HepG2 (cell line): ENCODE data around the gene SLC13A1. TPM values are rescaled to one million over a fixed set of nuclear protein-coding genes. Genes with fewer than 3 reads are reported as not detected.
A peak's percentile ranks its signal among the peaks of the same experiment; 100 is the strongest.

Source experiments
- ATAC-seq: fragments of 200-7000 bp; cut with Tn5 transposase; 3 replicates; pipeline ENCODE4 v1.9.1; 2020; ENCODE audit warnings: mild to moderate bottlenecking, moderate library complexity
- BruUV-seq: library from RNA; stranded (reverse); fragments of 400-500 nt; replicated peaks from 2 replicates; lab custom pipeline; 2021; lab: Mats Ljungman, UMichigan
- CTCF ChIA-PET: fragments of 300-600 bp; formaldehyde crosslinking; extraction: SDS; loops from one replicate; lab custom pipeline; 2021; ENCODE audit warnings: low total read pairs, inconsistent platforms, low intra/inter-chr PET ratio; lab: Yijun Ruan, JAX
- POLR2A ChIA-PET: fragments of 350-600 bp; sonication (Branson Sonifier 250); formaldehyde crosslinking; loops from one replicate; lab custom pipeline; 2020; ENCODE audit warnings: antibody characterized with exemption, inconsistent platforms; lab: Yijun Ruan, JAX
- DNase-seq: peaks from one replicate; pipeline ENCODE4 v3.0.0-alpha.2; 2015; ENCODE audit warnings: low spot score
- FAIRE-seq: peaks from 3 replicates; lab custom pipeline; 2011; peaks lifted over from hg19 to GRCh38; lab: Jason Lieb, UNC
- H2AFZ ChIP-seq: one replicate; pipeline ENCODE4 v1.6.1; 2011; ENCODE audit warnings: low read length, inconsistent platforms
- H3K27ac ChIP-seq: fragments of 300-600 bp; 3 replicates; pipeline ENCODE4 v1.8.0; 2011; ENCODE audit warnings: mixed run types, mild to moderate bottlenecking, mixed read lengths, low read length, inconsistent platforms; ENCODE audit not compliant: insufficient read depth; ENCODE audit errors: extremely low read length
- H3K27me3 ChIP-seq, 2 experiments: fragments of 200-600 bp in 1 of 2; 2 replicates in 1 of 2; 3 replicates in 1 of 2; pipeline versions ENCODE4 v1.6.0 to v1.8.0; 2011; ENCODE audit warnings: low read length in 2 of 2, mild to moderate bottlenecking in 2 of 2, moderate library complexity in 2 of 2, inconsistent platforms in 1 of 2; ENCODE audit not compliant: insufficient read depth in 2 of 2, control insufficient read depth in 1 of 2
- H3K36me3 ChIP-seq, 2 experiments: fragments of 200-600 bp in 1 of 2; replicated peaks in 1 of 2; 2 replicates in 1 of 2; 3 replicates in 1 of 2; pipeline versions ENCODE4 v1.5.1 to v1.8.0; 2011; ENCODE audit warnings: low read length in 2 of 2, inconsistent platforms in 1 of 2; ENCODE audit not compliant: insufficient read depth in 2 of 2, control insufficient read depth in 1 of 2
- H3K4me1 ChIP-seq: 2 replicates; pipeline ENCODE4 v1.5.1; 2012; ENCODE audit warnings: low read length, inconsistent platforms; ENCODE audit not compliant: insufficient read depth
- H3K4me2 ChIP-seq: 2 replicates; pipeline ENCODE4 v1.6.0; 2011; ENCODE audit warnings: low read depth, low read length, inconsistent platforms
- H3K4me3 ChIP-seq, 3 experiments: fragments of 200-600 bp in 1 of 3; sonication (generic), shearing (Covaris generic) in 1 of 3; replicated peaks in 1 of 3; 2 replicates each; pipeline ENCODE4 v1.5.1; 2011 to 2016; ENCODE audit warnings: low read length in 3 of 3, inconsistent platforms in 2 of 3, low read depth in 2 of 3, mild to moderate bottlenecking in 2 of 3, control low read depth in 1 of 3, mixed read lengths in 1 of 3; ENCODE audit not compliant: insufficient read depth in 1 of 3
- H3K79me2 ChIP-seq: one replicate; pipeline ENCODE4 v1.6.1; 2011; ENCODE audit warnings: low read length, inconsistent platforms; ENCODE audit not compliant: insufficient read depth
- H3K9ac ChIP-seq: 2 replicates; pipeline ENCODE4 v1.6.0; 2011; ENCODE audit warnings: mild to moderate bottlenecking, low read depth, low read length, inconsistent platforms; ENCODE audit not compliant: insufficient read depth
- H3K9me3 ChIP-seq: 2 replicates; pipeline ENCODE4 v1.5.1; 2012; ENCODE audit warnings: mild to moderate bottlenecking, low read length
- H4K20me1 ChIP-seq: 2 replicates; pipeline ENCODE4 v1.6.0; 2011; ENCODE audit warnings: inconsistent platforms, mild to moderate bottlenecking, low read length, moderate library complexity; ENCODE audit not compliant: insufficient read depth
- ASH2L ChIP-seq: fragments of 300-600, 200-600 bp; sonication (generic); IDR thresholded peaks from 2 replicates; pipeline ENCODE4 v1.7.0; 2017; ENCODE audit warnings: low read depth, mild to moderate bottlenecking, moderate library complexity, mixed read lengths, low read length; ENCODE audit not compliant: insufficient read length
- ATF7 ChIP-seq, 2 experiments: fragments of 450-650 bp in 1 of 2; sonication (generic) in 1 of 2; formaldehyde crosslinking in 1 of 2; IDR thresholded peaks; 2 replicates each; pipeline versions ENCODE4 v1.4.0 to v1.6.1; 2016 to 2020; ENCODE audit warnings: antibody characterized with exemption in 1 of 2, mild to moderate bottlenecking in 1 of 2, missing genetic modification reagents in 1 of 2
- CREB1 ChIP-seq, 2 experiments: fragments of 450-650 bp in 1 of 2; IDR thresholded peaks; 2 replicates each; pipeline ENCODE4 v1.6.1; 2016 to 2017; ENCODE audit warnings: control low read depth in 1 of 2, mild to moderate bottlenecking in 1 of 2, missing compliant biosample characterization in 1 of 2, missing genetic modification characterization in 1 of 2
- KDM5B ChIP-seq: sonication (generic); formaldehyde crosslinking; IDR thresholded peaks from 2 replicates; pipeline ENCODE4 v1.4.0; 2020; ENCODE audit warnings: missing genetic modification reagents, mild to moderate bottlenecking, borderline replicate concordance
- NR2F6 ChIP-seq, 2 experiments: IDR thresholded peaks; 2 replicates each; pipeline ENCODE4 v1.6.1; 2016; ENCODE audit warnings: antibody characterized with exemption in 1 of 2, mild to moderate bottlenecking in 1 of 2
- RARA ChIP-seq: IDR thresholded peaks from 2 replicates; pipeline ENCODE4 v1.6.1; 2016; ENCODE audit warnings: missing genetic modification reagents, missing compliant biosample characterization
- SCMH1 ChIP-seq: sonication (generic); formaldehyde crosslinking; IDR thresholded peaks from 2 replicates; pipeline ENCODE4 v1.9.0; 2021; ENCODE audit warnings: missing genetic modification reagents, mild to moderate bottlenecking, borderline replicate concordance
- TBL1XR1 ChIP-seq: fragments of 150-350 bp; IDR thresholded peaks from 2 replicates; pipeline ENCODE4 v1.6.1; 2014; ENCODE audit warnings: borderline replicate concordance, low read length; ENCODE audit not compliant: partially characterized antibody
- ZBTB26 ChIP-seq: IDR thresholded peaks from 2 replicates; pipeline ENCODE4 v1.6.1; 2016; ENCODE audit warnings: missing compliant biosample characterization, missing genetic modification reagents, borderline replicate concordance
- ZNF780A ChIP-seq: sonication (generic); formaldehyde crosslinking; IDR thresholded peaks from 2 replicates; pipeline ENCODE4 v1.8.0; 2022; ENCODE audit warnings: mild to moderate bottlenecking, missing genetic modification reagents, moderate library complexity
- WGBS: methylation state at CpG from one replicate; pipeline ENCODE4 v1.1.6; 2017; ENCODE audit warnings: low lambda C conversion rate; 5-methylcytosine and 5-hydroxymethylcytosine counted together
- in situ Hi-C: cut with HindIII; loops from 2 replicates; pipeline ENCODE4 v1.10.0; 2017; ENCODE audit warnings: low pct_unique_long_range_greater_than_20kb; ENCODE audit not compliant: extremely low pct_ligation_motif_present
- intact Hi-C: fragments of 100-400 bp; cut with micrococcal nuclease; formaldehyde crosslinking; loops from one replicate; pipeline ENCODE4 v1.10.0; 2022; ENCODE audit not compliant: unreplicated experiment
- polyA plus RNA-seq, 8 experiments: library from polyadenylated mRNA; depleted of rRNA in 3 of 8; stranded (reverse) in 7 of 8; unstranded in 1 of 8; fragments of >200 nt; fragmentation: Illumina TruSeq in 4 of 8; extraction: Trizol in 4 of 8; gene quantifications; 2 replicates each; pipeline versions ENCODE4 v1.2.1 to v1.2.3, GENCODE V29; 2011 to 2016; ENCODE audit warnings: low read depth in 4 of 8, missing spikeins in 1 of 8, mixed read lengths in 1 of 8; ENCODE audit not compliant: insufficient read depth in 1 of 8
- total RNA-seq, 5 experiments: library from RNA; depleted of rRNA; stranded (reverse); fragments of >200 nt; fragmentation: Illumina TruSeq; extraction: Trizol; gene quantifications; 2 replicates each; pipeline ENCODE4 v1.2.3, GENCODE V29; 2016; ENCODE audit warnings: low read depth in 1 of 5
- TF ChIP-seq, protein P1 (sequence below): sonication (generic); formaldehyde crosslinking; IDR thresholded peaks from 2 replicates; pipeline ENCODE4 v1.5.0; 2020; ENCODE audit warnings: mild to moderate bottlenecking, missing genetic modification reagents

The SLC13A1 gene
- total and polyA plus RNA-seq, 2 of the 13 experiments (the other 11 are each of a cell fraction or from before 2014, with no cell fraction given), result not detected

GRCh38 chr7:123170333-123171246 is 29.2 kb downstream of the SLC13A1 start:
- ATAC-seq, result no peak
- no peak for FAIRE-seq
- POLR2A ChIA-PET, result no interaction called here
- Histone ChIP-seq H3K9me3 (no peaks in the 10 kb centered on the region), H3K27me3 (no peaks in the 10 kb centered on the region), H2AFZ (no peak overlapping the region), H3K4me1 (no peaks in the 10 kb centered on the region), H3K4me3 (no peak overlapping the region), H3K27ac (no peak overlapping the region), H3K36me3 (no peaks in the 10 kb centered on the region), H3K9ac (no peak overlapping the region), H3K79me2 (no peaks in the 10 kb centered on the region), H4K20me1 (0 out of 2 replicates have a peak, but pooled peaks cover 2% of the 10 kb centered on the region), H3K4me2 (no peak overlapping the region)
- in situ Hi-C loops, result loop anchor here (25.0 kb wide), 1 partner anchor 358 kb away; no protein-coding TSS in a partner anchor
- BruUV-seq, result no TSS peak
- TF ChIP-seq ZNF780A, result no peak
- peak; percentile 76 for TF ChIP-seq ATF7 (IDR thresholded peaks at IDR 0.05)
- no peak for TF ChIP-seq ATF7 (CRISPR knock-in tag; IDR thresholded peaks at IDR 0.05)
- 0 out of 2 replicates have a peak, but pooled peaks have one; percentile 8 for TF ChIP-seq CREB1 (IDR thresholded peaks at IDR 0.05)
- TF ChIP-seq CREB1 (CRISPR knock-in tag; IDR thresholded peaks at IDR 0.05), result no peak
- no peak for DNase-seq
- 16% methylated on average over 15 of the region's 15 CpGs for WGBS
- intact Hi-C loops, result no loop called here
- CTCF ChIA-PET, result no interaction called here

- in situ Hi-C loops, result loop anchor here (25.0 kb wide), 1 partner anchor 357 kb away; no protein-coding TSS in a partner anchor
- Histone ChIP-seq H3K4me2 (no peak overlapping the region), H3K9ac (no peak overlapping the region), H4K20me1 (0 out of 2 replicates have a peak, but pooled peaks cover 2% of the 10 kb centered on the region), H3K9me3 (no peaks in the 10 kb centered on the region), H3K27ac (no peak overlapping the region), H2AFZ (no peak overlapping the region), H3K4me1 (no peaks in the 10 kb centered on the region), H3K79me2 (no peaks in the 10 kb centered on the region), H3K27me3 (no peaks in the 10 kb centered on the region), H3K4me3 (no peak overlapping the region), H3K36me3 (no peaks in the 10 kb centered on the region)
- CTCF ChIA-PET, result no interaction called here
- no TSS peak for BruUV-seq
- FAIRE-seq (no peak), DNase-seq (no peak), ATAC-seq (no peak)
- 10% methylated on average over 8 of the region's 8 CpGs for WGBS
- POLR2A ChIA-PET, result no interaction called here
- intact Hi-C loops, result no loop called here
- no peak for TF ChIP-seq KDM5B (CRISPR knock-in tag)
- no peak for TF ChIP-seq SCMH1 (CRISPR knock-in tag)
- no peak for TF ChIP-seq ASH2L
- no peak for TF ChIP-seq TBL1XR1
- TF ChIP-seq RARA (CRISPR knock-in tag), result no peak
- TF ChIP-seq NR2F6 (IDR thresholded peaks at IDR 0.05), result no peak
- no peak for TF ChIP-seq NR2F6 (CRISPR knock-in tag; IDR thresholded peaks at IDR 0.05)
- TF ChIP-seq, protein P1, sequence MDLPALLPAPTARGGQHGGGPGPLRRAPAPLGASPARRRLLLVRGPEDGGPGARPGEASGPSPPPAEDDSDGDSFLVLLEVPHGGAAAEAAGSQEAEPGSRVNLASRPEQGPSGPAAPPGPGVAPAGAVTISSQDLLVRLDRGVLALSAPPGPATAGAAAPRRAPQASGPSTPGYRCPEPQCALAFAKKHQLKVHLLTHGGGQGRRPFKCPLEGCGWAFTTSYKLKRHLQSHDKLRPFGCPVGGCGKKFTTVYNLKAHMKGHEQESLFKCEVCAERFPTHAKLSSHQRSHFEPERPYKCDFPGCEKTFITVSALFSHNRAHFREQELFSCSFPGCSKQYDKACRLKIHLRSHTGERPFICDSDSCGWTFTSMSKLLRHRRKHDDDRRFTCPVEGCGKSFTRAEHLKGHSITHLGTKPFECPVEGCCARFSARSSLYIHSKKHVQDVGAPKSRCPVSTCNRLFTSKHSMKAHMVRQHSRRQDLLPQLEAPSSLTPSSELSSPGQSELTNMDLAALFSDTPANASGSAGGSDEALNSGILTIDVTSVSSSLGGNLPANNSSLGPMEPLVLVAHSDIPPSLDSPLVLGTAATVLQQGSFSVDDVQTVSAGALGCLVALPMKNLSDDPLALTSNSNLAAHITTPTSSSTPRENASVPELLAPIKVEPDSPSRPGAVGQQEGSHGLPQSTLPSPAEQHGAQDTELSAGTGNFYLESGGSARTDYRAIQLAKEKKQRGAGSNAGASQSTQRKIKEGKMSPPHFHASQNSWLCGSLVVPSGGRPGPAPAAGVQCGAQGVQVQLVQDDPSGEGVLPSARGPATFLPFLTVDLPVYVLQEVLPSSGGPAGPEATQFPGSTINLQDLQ (CRISPR knock-in tag), result no peak
- no peak for TF ChIP-seq ZBTB26
These were observed 30.7 kb downstream of the SLC13A1 start for GRCh38 chr7:123169065-123169464.
